Endothelial cell of umbilical vein (primary cell): ENCODE measurements around the gene ACE. TPM values are rescaled to one million over a fixed set of nuclear protein-coding genes. Genes with fewer than 3 reads are reported as not detected.

Experiments
- BruUV-seq: library from RNA; stranded (reverse); fragments of 400-500 nt; replicated peaks from 2 replicates; lab custom pipeline; 2021; lab: Mats Ljungman, UMichigan
- CTCF ChIA-PET: fragments of 300-600, 350-600 bp; sonication (Branson Sonifier 250); formaldehyde crosslinking; loops from one replicate; lab custom pipeline; 2021; ENCODE audit warnings: antibody characterized with exemption, inconsistent platforms; lab: Charles Lee
- POLR2A ChIA-PET: fragments of 300-600, 350-600 bp; sonication (Branson Sonifier 250); formaldehyde crosslinking; loops from one replicate; lab custom pipeline; 2021; ENCODE audit warnings: antibody characterized with exemption, inconsistent platforms; lab: Charles Lee
- DNase-seq: peaks from one replicate; pipeline ENCODE4 v3.0.0-alpha.2; 2011; ENCODE audit warnings: low read depth, low spot score
- FAIRE-seq: peaks from 2 replicates; lab custom pipeline; 2011; peaks lifted over from hg19 to GRCh38; lab: Jason Lieb, UNC
- H2AFZ ChIP-seq: 2 replicates; pipeline ENCODE4 v1.6.0; 2012; ENCODE audit warnings: low read depth, low read length, control low read depth, inconsistent platforms
- H3K27ac ChIP-seq: 2 replicates; pipeline ENCODE4 v1.5.1; 2011; ENCODE audit warnings: low read depth, mild to moderate bottlenecking, control low read depth, low read length, moderate library complexity; ENCODE audit not compliant: insufficient read depth
- H3K27me3 ChIP-seq, 2 experiments: 2 replicates each; pipeline versions ENCODE4 v1.6.0 to v1.6.1; 2011; ENCODE audit warnings: low read length in 2 of 2, mixed read lengths in 1 of 2; ENCODE audit not compliant: control insufficient read depth in 2 of 2, insufficient read depth in 2 of 2
- H3K36me3 ChIP-seq, 2 experiments: 2 replicates in 1 of 2; 3 replicates in 1 of 2; pipeline ENCODE4 v1.5.1; 2011; ENCODE audit warnings: low read length in 2 of 2, mild to moderate bottlenecking in 1 of 2, moderate library complexity in 1 of 2; ENCODE audit not compliant: control insufficient read depth in 2 of 2, insufficient read depth in 2 of 2; ENCODE audit errors: extremely low read depth in 1 of 2
- H3K4me1 ChIP-seq: 3 replicates; pipeline ENCODE4 v1.5.1; 2011; ENCODE audit warnings: mild to moderate bottlenecking, low read length; ENCODE audit not compliant: control insufficient read depth, insufficient read depth; ENCODE audit errors: extremely low read depth
- H3K4me2 ChIP-seq: 2 replicates; pipeline ENCODE4 v1.6.1; 2011; ENCODE audit warnings: low read length, control low read depth, mixed read lengths; ENCODE audit not compliant: insufficient read depth
- H3K4me3 ChIP-seq, 3 experiments: fragments of 200-600 bp in 1 of 3; sonication (generic), shearing (Covaris generic) in 1 of 3; replicated peaks in 1 of 3; 2 replicates each; pipeline ENCODE4 v1.5.1; 2011 to 2016; ENCODE audit warnings: control low read depth in 3 of 3, low read length in 3 of 3, mild to moderate bottlenecking in 2 of 3, inconsistent platforms in 1 of 3, low read depth in 1 of 3, moderate library complexity in 1 of 3; ENCODE audit not compliant: insufficient read depth in 1 of 3
- H3K79me2 ChIP-seq: 2 replicates; pipeline ENCODE4 v1.6.0; 2012; ENCODE audit warnings: low read length, inconsistent platforms; ENCODE audit not compliant: control insufficient read depth, insufficient read depth
- H3K9ac ChIP-seq: replicated peaks from 2 replicates; pipeline ENCODE3; 2011; ENCODE audit warnings: low read length, control low read depth; ENCODE audit not compliant: insufficient read depth; ENCODE audit errors: extremely low read depth
- H3K9me1 ChIP-seq: replicated peaks from 3 replicates; pipeline ENCODE4 v1.6.0; 2011; ENCODE audit warnings: mild to moderate bottlenecking, low read length; ENCODE audit not compliant: control insufficient read depth, insufficient read depth; ENCODE audit errors: extremely low read depth
- H3K9me3 ChIP-seq: replicated peaks from 2 replicates; pipeline ENCODE4 v1.5.1; 2012; ENCODE audit warnings: low read length, inconsistent platforms; ENCODE audit not compliant: control insufficient read depth, insufficient read depth
- H4K20me1 ChIP-seq: replicated peaks from 2 replicates; pipeline ENCODE3; 2011; ENCODE audit warnings: mild to moderate bottlenecking, low read length; ENCODE audit not compliant: control insufficient read depth, insufficient read depth; ENCODE audit errors: extremely low read depth
- CTCF ChIP-seq, 2 donors: IDR thresholded peaks; 1 replicate in 1 of 2; 2 replicates in 1 of 2; pipeline ENCODE4 v1.5.1; 2011; ENCODE audit warnings: low read length in 2 of 2, mild to moderate bottlenecking in 2 of 2, moderate library complexity in 2 of 2, control low read depth in 1 of 2, inconsistent platforms in 1 of 2, low read depth in 1 of 2; ENCODE audit not compliant: insufficient read depth in 1 of 2; ENCODE audit errors: extremely low read depth in 1 of 2
- GATA2 ChIP-seq: IDR thresholded peaks from 2 replicates; pipeline ENCODE4 v1.7.0; 2011; ENCODE audit warnings: low read depth, mild to moderate bottlenecking, moderate library complexity, mixed read lengths, low read length; ENCODE audit not compliant: insufficient read length, insufficient read depth
- dilution Hi-C: fragments of 300-500 bp; cut with MboI; formaldehyde crosslinking; loops from one replicate; pipeline ENCODE4 v1.15.0; 2019; ENCODE audit warnings: low sequenced_read_pairs; ENCODE audit not compliant: extremely low pct_ligation_motif_present
- intact Hi-C: fragments of 100-400 bp; cut with micrococcal nuclease; formaldehyde crosslinking; loops from one replicate; pipeline ENCODE4 v1.10.0; 2022
- polyA plus RNA-seq, 4 experiments: library from polyadenylated mRNA; depleted of rRNA in 3 of 4; stranded (reverse) in 3 of 4; unstranded in 1 of 4; fragments of >200 nt; gene quantifications; 2 replicates each; pipeline versions ENCODE4 v1.2.1 to v1.2.3, GENCODE V29; 2011 to 2012; ENCODE audit warnings: missing spikeins in 1 of 4
- total RNA-seq: library from RNA; stranded (reverse); gene quantifications from 2 replicates; pipeline ENCODE4 v1.2.3, GENCODE V29; 2021

Gene ACE
- total and polyA plus RNA-seq, 2 donors (not counting 3 experiments of a cell fraction or from before 2014, with no cell fraction given) = 63.4 to 207 TPM

- H2AFZ ChIP-seq = no peak overlapping the region
- peaks cover 0 to 4% of the 10 kb centered on the region in 2 experiments for H3K36me3 ChIP-seq
- no peak for FAIRE-seq
- dilution Hi-C loops = no loop called here
- no peaks in the 10 kb centered on the region for H3K27me3 ChIP-seq
- TF ChIP-seq GATA2 (no peak), CTCF (IDR thresholded peaks at IDR 0.05; ENCODE audit: extremely low read depth in 1 of 2, insufficient read depth in 1 of 2, low read depth in 1 of 2, low read length in 2 of 2) (no peak)
- no peak overlapping the region for H3K4me2 ChIP-seq
- ChIA-PET CTCF (interaction anchor here (1.0 to 15.0 kb wide), 11 partner anchors 8 to 353 kb away, joined by 3 to 540 read pairs (median 8); partner anchors contain the start of genes ACE and CYB561), POLR2A (interaction anchor here (0.6 to 1.1 kb wide), 3 partner anchors 34 to 45 kb away, joined by 3 read pairs; no protein-coding TSS in a partner anchor)
- no peak for DNase-seq
- H4K20me1 ChIP-seq = no peaks in the 10 kb centered on the region
- H3K4me1 ChIP-seq = peaks cover 35% of the 10 kb centered on the region
- H3K79me2 ChIP-seq = no peaks in the 10 kb centered on the region
- intact Hi-C loops = no loop called here
- no peak overlapping the region for H3K9ac ChIP-seq
- H3K9me3 ChIP-seq = no peaks in the 10 kb centered on the region
- no peaks in the 10 kb centered on the region for H3K9me1 ChIP-seq
- no TSS peak for BruUV-seq
- H3K27ac ChIP-seq = no peak overlapping the region
- no peak overlapping the region for H3K4me3 ChIP-seq
Observed at GRCh38 chr17:63435681-63436522, 41.0 kb upstream of the ACE start.
